ENCODE data around the gene WASF2.

The WASF2 gene

GRCh38 chr1:27368869-27369582 lies 120.9 kb downstream of the WASF2 start:
- no peak for DNase-seq

DNA sequence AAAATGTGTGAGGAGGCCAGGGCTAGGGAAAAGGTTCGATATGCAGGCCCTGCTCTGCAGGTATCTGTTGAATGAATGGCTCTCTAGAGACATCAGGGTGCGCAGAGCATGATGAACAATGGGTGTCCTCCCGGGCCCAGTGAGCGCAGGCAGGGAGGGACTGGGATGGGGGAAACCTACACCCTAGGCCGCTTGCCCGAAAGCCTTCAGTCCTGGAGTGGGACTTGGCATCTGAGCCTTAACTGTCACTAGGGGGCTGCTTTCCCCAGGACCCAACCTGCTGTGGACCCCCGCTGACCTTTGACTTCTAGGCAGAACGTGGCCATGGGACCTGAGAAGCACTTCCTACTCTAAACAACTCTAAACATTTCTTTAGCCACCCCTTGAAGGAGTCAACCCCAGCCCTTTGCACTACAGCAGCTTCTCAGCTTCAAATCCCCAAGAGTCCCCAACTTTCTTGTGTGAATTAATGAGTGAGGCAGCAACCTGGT lies 122.8 kb downstream of the WASF2 start:
- no peak for DNase-seq

DNA sequence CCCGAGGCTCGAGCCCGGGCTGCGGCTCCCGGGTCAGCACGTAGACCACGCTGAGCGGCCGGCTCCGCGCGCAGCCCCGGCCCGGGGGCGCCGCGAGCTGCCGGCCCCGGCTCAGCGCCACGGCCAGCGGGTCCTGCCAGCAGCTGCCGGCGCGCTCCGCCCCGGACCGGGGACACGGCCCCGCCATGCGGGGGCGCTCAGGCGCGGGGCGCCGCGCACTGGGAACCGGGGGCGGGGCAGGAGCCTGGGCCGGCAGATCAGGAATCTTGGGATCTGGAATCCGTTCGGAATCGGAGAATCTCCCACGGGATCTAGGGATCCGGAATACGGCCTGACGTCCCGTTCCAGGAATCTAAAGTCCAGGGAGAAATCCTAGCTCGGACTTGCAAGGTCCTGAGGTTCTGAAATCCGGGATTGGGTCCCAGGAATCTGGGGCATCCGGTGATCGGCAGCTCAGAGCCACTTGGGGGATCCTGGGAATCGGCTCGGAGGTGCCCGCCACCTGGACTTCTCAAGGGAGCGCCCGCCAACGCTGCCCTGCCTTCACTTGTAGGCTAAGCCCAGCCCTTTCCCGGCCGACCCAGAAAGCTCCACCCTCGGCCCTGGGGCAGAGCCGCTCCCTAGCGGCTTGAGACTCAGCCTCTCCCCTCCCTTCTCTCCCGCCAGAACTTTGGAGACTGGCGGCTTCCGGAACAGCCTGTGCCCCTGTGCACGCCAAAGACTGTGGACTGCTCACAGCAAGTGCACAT lies 123.4 kb downstream of the WASF2 start, which contains the start of gene MAP3K6:
Gene MAP3K6 (minus strand): TSS at position 551 of the 749 bp plus-strand sequence. CDS start 364 bp downstream, at position 187.
- peak; percentile 26 to 44 for DNase-seq

- DNase-seq: peak in 1 of 2 experiments; percentile 52
These were observed 123.9 kb downstream of the WASF2 start for GRCh38 chr1:27366113-27366410.

DNA sequence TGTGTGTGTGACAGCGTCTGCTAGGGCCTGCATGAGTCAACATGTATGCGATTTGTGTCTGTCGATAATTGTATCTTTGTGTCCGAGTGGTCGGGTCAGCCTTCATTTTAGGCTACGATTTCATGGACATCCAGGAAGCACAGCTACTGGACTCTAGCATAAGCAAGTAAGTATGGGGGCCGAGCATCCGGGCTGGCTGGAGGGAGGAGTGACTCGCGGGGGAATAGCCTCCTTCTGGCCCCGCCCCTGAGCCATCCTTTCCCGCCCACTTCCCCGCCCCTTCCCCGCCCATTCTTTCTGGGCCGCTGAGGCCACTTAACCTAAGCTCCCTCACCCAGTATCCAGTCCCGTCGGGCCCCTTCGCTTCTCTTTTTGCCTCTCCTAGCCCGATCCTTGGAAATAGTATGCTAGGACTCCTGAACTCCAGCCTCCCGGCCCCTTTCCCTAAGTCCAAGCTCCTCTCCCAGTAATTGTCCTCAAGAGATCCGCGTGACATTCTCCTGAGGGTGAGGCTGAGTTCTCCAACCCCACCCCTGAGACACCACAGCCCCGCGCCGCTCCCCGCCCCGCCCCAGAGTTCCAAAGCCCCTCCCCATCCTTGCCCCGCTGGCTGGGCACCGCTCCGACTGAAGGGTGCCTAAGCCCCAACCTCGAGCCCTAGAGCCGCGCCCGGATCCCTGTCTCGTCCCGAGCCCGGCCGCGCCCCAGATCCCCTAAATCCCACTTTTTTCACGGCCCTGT lies 124.4 kb downstream of the WASF2 start:
- peak; percentile 62 to 85 for DNase-seq

- no peak for DNase-seq
These were observed 125.1 kb downstream of the WASF2 start for GRCh38 chr1:27364696-27365371.

- no peak for DNase-seq
These were observed 125.9 kb downstream of the WASF2 start for GRCh38 chr1:27363766-27364695.

DNA sequence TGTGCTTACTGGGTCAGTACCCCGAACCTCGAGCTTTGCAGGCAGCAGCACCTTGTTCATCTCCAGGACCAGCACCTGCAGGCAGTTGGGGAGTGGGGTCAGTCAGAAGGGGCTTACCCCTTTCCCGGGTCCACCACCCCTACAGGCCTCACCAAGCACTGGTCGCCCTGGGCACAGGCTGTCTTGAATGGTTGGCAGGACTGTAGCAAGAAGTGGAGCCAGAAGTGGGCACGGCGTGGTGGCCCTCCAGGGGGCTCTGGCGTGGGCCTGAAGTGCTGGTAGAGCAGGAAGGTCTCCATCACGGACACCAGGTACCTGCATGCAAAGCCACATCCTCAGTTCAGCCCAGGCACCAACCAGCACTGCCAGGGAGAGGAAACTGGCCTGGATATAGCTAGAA lies 128.4 kb downstream of the WASF2 start:
- DNase-seq: no peak

DNA sequence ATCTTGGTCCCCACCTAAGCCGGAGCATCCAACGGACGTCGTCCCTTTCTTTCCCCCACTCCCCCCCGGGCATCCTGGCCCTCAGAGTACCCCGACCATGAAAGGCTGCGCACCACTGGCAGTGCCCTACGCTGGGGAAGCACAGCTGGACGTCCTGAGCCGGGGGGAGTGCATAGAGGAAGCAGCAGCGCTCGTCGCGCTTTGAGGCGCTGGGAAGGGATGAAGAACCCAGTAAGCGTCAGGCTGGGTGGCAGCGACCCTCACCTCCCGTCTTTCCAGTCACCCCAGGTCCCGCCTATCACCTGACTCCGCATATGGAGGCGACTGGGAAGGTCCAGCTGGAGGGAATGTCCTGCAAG lies 128.9 kb downstream of the WASF2 start:
- DNase-seq: no peak

- no peak for DNase-seq
These were observed 129.6 kb downstream of the WASF2 start for GRCh38 chr1:27360159-27361043.

DNA sequence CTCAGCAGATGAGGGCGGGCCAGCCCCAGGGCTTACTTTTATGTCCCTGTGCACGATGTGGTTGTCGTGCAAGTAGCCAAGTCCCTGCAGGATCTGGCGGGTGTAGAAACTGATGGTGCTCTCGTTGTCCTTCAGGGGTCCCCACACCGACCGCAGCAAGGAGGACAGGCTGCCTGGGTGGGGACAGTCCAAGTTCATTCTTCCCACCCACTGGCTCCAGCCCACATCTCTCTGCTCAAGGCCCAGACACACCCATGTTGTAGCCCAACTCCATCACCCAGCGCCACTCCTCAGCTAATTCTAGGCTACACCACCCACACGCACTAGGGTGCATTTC lies 130.2 kb downstream of the WASF2 start:
- no peak for DNase-seq

GRCh38 chr1:27358928-27359313 lies 131.0 kb downstream of the WASF2 start:
- DNase-seq: no peak

DNA sequence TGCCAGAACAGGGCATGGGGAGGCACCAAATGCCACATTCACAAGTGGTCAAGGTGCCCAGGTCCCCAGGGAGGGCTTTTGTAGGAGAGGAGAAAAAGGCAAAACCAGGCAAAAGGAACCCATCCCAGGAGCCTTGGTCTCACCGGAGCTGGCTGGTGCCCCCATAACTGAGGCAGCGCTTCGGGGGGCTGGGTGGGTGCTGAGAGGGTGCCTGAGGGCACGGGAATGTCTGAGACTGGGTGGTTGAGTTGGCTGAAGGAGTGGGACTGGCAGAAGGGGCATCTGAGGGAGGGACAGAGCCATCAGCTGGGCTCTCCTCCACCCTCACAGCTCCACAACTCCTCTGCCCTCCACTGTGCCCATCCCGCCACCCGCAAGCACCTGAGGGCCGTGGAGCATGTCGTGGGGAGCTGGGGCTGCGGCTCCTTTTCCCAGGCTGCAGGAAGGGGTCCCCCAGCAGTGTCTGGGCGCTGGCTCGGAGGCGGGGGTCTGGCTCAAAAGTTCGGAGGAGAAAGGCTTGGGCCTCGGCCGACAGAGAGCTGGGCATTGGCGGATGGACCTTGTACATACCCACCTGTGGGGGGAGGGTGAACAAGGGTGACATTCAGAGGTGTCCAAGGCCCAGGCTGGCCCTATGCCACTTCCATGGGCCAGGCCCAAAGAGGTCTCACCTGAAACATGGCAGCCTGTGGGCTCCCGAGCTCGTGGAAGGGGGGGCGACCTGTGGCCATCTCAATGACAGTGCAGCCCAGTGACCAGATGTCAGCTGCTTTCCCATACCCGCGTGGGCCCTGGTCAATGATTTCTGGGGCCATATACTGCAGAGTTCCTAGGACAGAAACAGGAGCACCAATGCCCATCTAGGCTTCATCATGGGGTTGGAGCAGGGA lies 131.7 kb downstream of the WASF2 start:
- no peak for DNase-seq

GRCh38 chr1:27357281-27358037 lies 132.5 kb downstream of the WASF2 start:
- DNase-seq: peak; percentile 23 to 42

DNA sequence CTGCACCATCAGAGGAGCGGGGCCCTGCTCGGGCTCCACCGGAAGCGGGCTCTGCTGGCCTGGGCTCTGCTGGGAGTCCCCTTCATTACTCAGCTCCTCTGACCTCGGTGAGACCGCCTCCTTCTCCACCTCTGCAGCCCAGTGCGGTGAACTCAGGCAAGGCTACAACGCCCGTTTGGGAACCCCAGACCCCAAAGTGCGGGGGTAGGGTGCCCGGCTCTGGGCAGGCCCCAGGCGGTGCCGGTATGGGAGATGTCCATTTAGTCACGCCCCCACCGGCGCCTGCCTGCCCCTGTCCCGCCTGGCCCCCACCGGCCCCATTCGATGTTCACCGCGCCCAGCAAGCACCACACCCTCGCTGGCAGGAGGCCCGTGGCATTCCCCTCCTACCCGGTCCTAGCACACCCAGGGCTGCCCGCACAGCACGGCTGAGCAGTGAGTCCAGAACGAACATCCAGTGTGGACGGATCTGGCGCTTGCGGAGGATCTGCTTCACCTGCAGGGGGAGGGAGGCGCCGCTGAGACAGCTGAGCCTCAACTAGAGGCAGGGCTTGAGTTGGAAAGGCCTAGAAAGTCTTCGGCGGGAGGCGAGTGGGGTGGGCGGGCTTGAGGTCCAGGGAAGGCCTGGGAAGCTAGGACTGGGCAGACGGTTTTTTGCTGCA lies 133.2 kb downstream of the WASF2 start:
- no peak for DNase-seq

- DNase-seq: no peak
These were observed 133.7 kb downstream of the WASF2 start for GRCh38 chr1:27356277-27356618.

GRCh38 chr1:27355683-27356082 lies 134.3 kb downstream of the WASF2 start:
- no peak for DNase-seq

Data from NCI-H187 (cell line).